Activated naive CD8-positive, alpha-beta T cell (primary cell): ENCODE data around the gene FHIT.

Experiments
- H3K27ac Mint-ChIP-seq: one replicate; pipeline ENCODE4 v1.8.0; 2021; ENCODE audit warnings: mixed read lengths
- H3K27me3 Mint-ChIP-seq: one replicate; pipeline ENCODE4 v1.8.0; 2021; ENCODE audit warnings: mixed read lengths
- H3K36me3 Mint-ChIP-seq: one replicate; pipeline ENCODE4 v1.8.0; 2021; ENCODE audit warnings: mixed read lengths
- H3K4me1 Mint-ChIP-seq: one replicate; pipeline ENCODE4 v1.8.0; 2021; ENCODE audit warnings: low read depth, mixed read lengths
- H3K4me3 Mint-ChIP-seq: one replicate; pipeline ENCODE4 v1.8.0; 2021; ENCODE audit warnings: mild to moderate bottlenecking, mixed read lengths
- H3K9me3 Mint-ChIP-seq: one replicate; pipeline ENCODE4 v1.8.0; 2021; ENCODE audit warnings: low read depth, mixed read lengths

Gene FHIT

DNA sequence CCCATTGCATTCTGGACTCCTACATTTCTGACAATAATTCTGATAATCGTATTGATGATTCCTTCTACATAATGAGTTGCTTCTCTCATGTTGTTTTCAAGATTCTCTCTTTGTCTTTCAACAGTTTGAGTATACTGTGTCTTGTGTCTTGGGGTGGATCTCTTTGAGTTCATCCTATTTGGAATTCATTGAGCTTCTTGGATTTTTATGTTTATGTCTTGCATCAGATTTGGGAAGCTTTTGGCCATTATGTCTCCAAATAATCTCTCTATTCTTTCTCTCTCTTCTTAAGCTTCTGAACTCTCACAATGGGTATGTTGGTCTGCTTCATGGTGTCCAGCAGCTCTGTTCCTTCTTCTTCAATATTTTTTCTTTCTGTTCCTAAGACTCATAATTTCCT is 592.2 kb downstream of the FHIT start:
- H3K27me3 Mint-ChIP-seq: no peaks in the 10 kb centered on the region
- no peaks in the 10 kb centered on the region for H3K4me1 Mint-ChIP-seq
- peaks cover 23% of the 10 kb centered on the region for H3K9me3 Mint-ChIP-seq
- H3K27ac Mint-ChIP-seq: no peak overlapping the region
- H3K36me3 Mint-ChIP-seq: peaks cover 8% of the 10 kb centered on the region
- H3K4me3 Mint-ChIP-seq: no peak overlapping the region

DNA sequence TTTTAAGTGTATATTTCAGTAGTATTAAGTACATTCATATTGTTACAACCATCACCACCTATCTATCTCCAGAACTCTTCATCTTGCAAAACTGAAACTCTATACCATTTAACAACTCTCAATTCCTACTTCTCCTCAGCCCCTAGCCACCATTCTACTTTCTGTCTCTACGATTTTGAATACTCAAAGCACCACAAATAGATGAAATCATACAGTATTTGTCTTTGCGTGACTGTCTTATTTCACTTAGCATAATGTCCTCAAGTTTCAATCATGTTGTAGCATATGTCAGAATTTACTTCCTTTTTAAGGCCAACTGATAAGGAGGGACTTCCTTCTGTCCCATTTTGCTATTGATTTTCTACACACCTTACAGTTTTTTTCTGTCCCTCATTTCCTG is 593.3 kb downstream of the FHIT start:
- H3K4me3 Mint-ChIP-seq: no peak overlapping the region
- peaks cover 20% of the 10 kb centered on the region for H3K9me3 Mint-ChIP-seq
- H3K27ac Mint-ChIP-seq: no peak overlapping the region
- no peaks in the 10 kb centered on the region for H3K4me1 Mint-ChIP-seq
- H3K27me3 Mint-ChIP-seq: no peaks in the 10 kb centered on the region
- peaks cover 8% of the 10 kb centered on the region for H3K36me3 Mint-ChIP-seq

DNA sequence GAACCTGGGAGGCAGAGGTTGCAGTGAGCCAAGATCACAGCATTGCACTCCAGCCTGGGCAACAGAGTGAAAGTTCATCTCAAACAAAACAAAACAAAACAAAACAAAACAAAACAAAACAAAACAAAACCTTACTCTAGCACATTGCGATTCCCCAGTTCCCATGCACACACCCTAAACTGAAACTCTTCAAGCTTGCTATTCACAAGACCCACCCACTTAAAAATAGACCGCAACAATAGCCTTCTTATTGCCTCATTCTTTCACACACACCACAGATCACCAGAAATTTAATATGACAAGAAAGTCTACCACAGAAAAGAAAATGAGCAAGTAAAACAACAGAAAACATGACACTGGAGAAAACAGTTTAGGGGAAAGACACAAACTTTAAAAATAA is 598.4 kb downstream of the FHIT start:
- Mint-ChIP-seq H3K9me3 (no peaks in the 10 kb centered on the region), H3K4me1 (no peaks in the 10 kb centered on the region), H3K27ac (no peak overlapping the region), H3K27me3 (no peaks in the 10 kb centered on the region), H3K36me3 (no peaks in the 10 kb centered on the region), H3K4me3 (no peak overlapping the region)

DNA sequence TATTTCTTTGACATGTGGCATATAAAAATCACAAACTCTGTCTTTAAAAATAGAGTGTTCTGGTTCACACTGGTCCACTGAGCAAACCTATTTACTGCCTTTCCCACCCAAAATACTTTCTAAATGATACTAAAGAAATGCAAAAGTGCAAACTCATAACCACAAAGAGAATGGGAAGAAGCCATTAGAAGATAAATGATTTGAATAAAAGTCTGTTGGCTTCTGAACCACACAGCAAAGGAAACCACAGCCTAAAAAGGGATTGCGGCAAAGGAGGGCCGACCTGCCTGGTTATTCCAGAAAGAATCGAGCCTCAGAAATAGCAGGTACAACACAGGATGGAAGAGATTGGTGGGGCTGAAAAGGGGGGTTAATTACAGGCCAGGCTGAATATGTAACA is 599.5 kb downstream of the FHIT start:
- no peak overlapping the region for H3K27ac Mint-ChIP-seq
- H3K4me3 Mint-ChIP-seq: no peak overlapping the region
- H3K36me3 Mint-ChIP-seq: no peaks in the 10 kb centered on the region
- H3K27me3 Mint-ChIP-seq: no peaks in the 10 kb centered on the region
- H3K4me1 Mint-ChIP-seq: no peaks in the 10 kb centered on the region
- H3K9me3 Mint-ChIP-seq: no peaks in the 10 kb centered on the region

DNA sequence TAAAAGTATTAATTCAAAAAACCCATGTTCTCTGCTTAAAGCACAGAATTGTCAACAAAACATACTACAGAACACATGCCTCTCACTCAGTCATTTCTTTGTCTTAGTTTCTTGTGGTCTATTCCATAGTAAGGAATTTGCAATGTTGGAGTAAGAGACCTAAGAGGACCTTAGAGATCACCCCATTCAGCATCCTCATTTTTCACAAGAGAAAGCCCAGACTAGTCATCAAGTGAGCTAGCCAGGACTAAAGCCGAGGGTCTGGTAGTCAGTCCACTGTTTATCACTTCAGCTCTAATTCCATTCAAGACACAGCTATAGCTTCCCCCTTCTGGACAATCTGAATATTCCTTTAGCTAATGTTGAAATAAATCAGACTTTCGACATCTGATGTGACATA is 601.1 kb downstream of the FHIT start:
- H3K9me3 Mint-ChIP-seq: no peaks in the 10 kb centered on the region
- H3K27ac Mint-ChIP-seq: no peak overlapping the region
- H3K27me3 Mint-ChIP-seq: no peaks in the 10 kb centered on the region
- no peak overlapping the region for H3K4me3 Mint-ChIP-seq
- no peaks in the 10 kb centered on the region for H3K4me1 Mint-ChIP-seq
- no peaks in the 10 kb centered on the region for H3K36me3 Mint-ChIP-seq

DNA sequence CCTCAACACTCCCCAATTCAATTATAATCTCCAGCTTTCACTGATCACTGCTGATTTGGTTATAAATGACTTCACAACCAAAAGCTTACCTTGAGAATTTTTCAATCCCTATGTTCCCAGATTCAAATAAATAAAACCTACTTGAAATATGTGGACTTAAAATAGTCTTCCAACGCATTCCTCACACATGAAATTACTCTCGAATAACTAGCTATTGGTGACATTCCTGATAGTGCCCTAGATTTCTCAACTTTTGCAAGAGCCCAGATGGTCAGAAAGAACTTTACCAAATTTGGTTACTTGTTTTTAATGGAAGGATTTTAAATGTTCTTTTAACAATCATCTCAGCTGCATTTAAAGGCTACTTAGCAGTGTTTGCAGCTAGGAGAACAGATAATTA is 605.5 kb downstream of the FHIT start:
- no peak overlapping the region for H3K27ac Mint-ChIP-seq
- H3K4me1 Mint-ChIP-seq: no peaks in the 10 kb centered on the region
- no peaks in the 10 kb centered on the region for H3K36me3 Mint-ChIP-seq
- H3K27me3 Mint-ChIP-seq: no peaks in the 10 kb centered on the region
- no peak overlapping the region for H3K4me3 Mint-ChIP-seq
- H3K9me3 Mint-ChIP-seq: no peaks in the 10 kb centered on the region

DNA sequence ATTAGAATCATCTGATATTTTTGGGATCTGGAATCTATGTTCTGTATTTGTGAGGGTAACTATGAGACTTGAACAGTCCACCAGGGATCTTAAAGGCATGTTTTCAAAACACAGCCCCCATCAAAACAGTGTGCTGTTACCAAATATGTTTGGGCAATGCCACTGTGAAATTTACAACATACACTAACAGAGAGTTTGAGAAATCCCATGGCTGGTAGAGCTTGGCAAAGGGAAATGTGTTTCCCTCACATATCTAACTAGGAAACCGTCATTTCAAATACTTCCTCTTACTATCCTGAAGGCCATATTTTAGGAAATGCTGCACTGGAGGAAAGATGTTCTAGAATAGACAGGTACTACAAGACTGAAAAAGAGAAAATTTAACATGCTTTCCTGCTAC is 607.4 kb downstream of the FHIT start:
- H3K36me3 Mint-ChIP-seq: no peaks in the 10 kb centered on the region
- no peak overlapping the region for H3K4me3 Mint-ChIP-seq
- H3K9me3 Mint-ChIP-seq: no peaks in the 10 kb centered on the region
- no peaks in the 10 kb centered on the region for H3K4me1 Mint-ChIP-seq
- no peaks in the 10 kb centered on the region for H3K27me3 Mint-ChIP-seq
- no peak overlapping the region for H3K27ac Mint-ChIP-seq

DNA sequence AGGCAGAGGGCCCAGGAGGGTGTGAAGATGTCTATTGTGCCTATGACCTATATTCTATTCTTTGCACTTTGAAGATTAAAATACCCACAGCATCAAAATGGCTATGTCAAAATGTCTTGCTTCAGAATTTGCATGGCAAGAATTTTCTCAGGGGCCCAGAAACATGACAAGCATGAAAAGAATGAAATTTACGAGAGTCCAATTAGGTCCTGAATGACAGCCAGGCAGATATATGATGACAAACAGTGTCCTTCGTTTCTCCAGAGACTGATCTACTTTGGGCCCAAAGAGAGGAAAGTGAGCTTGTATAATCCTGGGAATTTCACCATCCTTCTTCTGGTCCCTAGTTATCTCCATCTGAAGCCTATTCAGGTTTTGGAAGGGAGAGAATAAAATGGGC is 609.9 kb downstream of the FHIT start:
- H3K4me1 Mint-ChIP-seq: no peaks in the 10 kb centered on the region
- H3K27me3 Mint-ChIP-seq: peaks cover 2% of the 10 kb centered on the region
- no peak overlapping the region for H3K4me3 Mint-ChIP-seq
- H3K9me3 Mint-ChIP-seq: no peaks in the 10 kb centered on the region
- no peak overlapping the region for H3K27ac Mint-ChIP-seq
- no peaks in the 10 kb centered on the region for H3K36me3 Mint-ChIP-seq

DNA sequence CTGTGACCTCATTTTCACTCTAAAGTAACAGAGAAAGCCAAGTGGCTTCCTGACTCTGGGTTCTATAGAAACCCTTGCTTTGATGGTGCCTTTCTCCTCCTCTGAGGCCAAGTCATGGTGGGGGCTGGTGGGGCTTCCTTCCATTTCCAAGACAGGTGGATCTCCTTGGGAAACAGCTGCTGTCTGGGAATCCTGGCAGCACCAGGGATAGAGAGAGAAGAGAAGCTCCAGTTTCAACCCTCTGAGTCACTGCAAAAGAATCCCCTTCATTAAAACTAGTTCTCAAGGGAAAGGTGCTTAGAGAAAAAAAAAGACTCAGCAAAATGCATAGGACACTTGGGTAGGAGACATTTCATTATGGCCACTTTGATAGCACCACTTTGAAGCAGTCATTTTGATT is 614.4 kb downstream of the FHIT start:
- no peaks in the 10 kb centered on the region for H3K9me3 Mint-ChIP-seq
- no peak overlapping the region for H3K27ac Mint-ChIP-seq

DNA sequence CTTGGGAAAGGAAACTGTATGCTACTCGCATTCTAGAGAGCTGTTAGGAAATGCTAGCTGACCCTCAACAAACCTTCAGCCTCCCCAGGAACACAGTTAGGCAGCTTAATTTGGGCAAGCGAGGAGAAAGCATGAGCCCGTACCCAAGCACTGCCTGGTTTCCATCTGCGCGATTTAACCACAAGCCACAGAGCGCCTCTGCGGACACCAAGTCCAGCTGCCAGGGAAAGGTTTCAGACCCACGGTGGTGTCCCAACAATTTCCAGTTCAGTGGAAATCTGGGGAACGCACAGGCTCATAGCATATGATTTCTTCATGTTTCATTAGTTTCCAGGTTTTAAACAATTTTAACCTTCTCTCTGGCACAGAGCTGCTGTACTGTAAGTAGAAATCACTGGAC is 617.6 kb downstream of the FHIT start:
- Mint-ChIP-seq H3K9me3 (no peaks in the 10 kb centered on the region), H3K27ac (no peak overlapping the region), H3K36me3 (peaks cover 7% of the 10 kb centered on the region), H3K4me3 (no peak overlapping the region), H3K4me1 (no peaks in the 10 kb centered on the region), H3K27me3 (peaks cover 2% of the 10 kb centered on the region)

More for the DNA sequence above, 614.4 kb downstream of the FHIT start:
- Mint-ChIP-seq H3K4me3 (no peak overlapping the region), H3K36me3 (peaks cover 4% of the 10 kb centered on the region), H3K27me3 (peaks cover 2% of the 10 kb centered on the region), H3K4me1 (no peaks in the 10 kb centered on the region)

DNA sequence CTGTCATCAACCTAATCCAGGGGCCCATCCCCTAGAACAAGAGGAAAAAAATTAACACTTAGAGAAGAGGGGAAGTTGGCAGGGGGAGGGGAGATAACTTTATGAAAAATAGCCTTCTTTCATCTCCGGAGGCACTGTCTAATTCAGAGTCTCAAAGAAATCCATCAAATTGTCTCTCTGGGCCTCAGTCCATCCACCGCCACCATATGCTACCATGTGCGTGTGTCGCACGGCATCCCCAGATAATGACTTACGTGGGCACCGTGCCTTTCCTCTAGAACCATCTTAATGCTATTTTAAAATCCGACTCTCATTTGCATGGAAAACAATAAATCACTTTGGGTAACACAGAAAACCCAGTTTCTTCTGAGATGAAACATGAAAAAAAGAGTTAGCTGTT is 619.7 kb downstream of the FHIT start:
- H3K27me3 Mint-ChIP-seq: no peaks in the 10 kb centered on the region
- H3K27ac Mint-ChIP-seq: no peak overlapping the region
- no peak overlapping the region for H3K4me3 Mint-ChIP-seq
- no peaks in the 10 kb centered on the region for H3K9me3 Mint-ChIP-seq
- H3K4me1 Mint-ChIP-seq: no peaks in the 10 kb centered on the region
- H3K36me3 Mint-ChIP-seq: peaks cover 7% of the 10 kb centered on the region

DNA sequence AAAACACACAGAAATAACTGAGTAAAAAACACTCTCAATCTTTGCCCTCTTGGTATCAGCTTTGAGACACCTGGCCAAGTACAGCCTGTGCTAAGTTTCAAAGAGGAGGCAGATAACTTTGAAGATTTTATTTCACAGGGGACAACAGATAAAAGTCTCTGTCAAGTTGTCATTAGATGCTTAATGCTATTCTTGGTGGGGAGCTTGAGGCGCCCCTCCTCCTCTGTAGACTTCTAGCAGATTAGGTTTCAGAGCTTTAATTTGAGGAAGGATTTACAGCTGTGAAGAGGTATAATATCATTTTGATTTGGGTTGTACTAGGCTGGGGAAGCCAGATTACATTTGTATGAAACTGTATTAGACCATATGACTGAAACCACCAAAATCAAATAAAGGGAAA is 620.3 kb downstream of the FHIT start:
- H3K27ac Mint-ChIP-seq: no peak overlapping the region
- no peaks in the 10 kb centered on the region for H3K27me3 Mint-ChIP-seq
- H3K36me3 Mint-ChIP-seq: peaks cover 7% of the 10 kb centered on the region
- no peaks in the 10 kb centered on the region for H3K4me1 Mint-ChIP-seq
- H3K9me3 Mint-ChIP-seq: no peaks in the 10 kb centered on the region
- no peak overlapping the region for H3K4me3 Mint-ChIP-seq

DNA sequence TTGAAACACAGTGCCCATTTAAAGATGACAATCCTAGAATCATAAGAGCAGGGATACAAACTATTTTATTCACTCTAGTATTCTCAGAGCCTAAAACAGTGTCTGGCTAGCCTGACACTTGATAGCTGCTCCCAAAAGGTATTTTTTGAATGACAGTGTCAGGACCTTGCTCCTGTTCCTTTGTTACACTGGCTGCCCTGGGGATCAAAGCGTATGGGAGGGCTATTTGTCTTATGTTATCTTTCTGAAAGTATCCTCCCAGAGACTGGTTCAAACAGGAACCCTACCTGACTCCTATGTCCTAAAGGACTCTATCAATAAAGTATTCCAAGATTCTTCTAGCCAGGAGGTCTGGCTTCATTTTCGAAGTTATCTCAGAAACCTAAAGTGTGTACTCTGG is 621.4 kb downstream of the FHIT start:
- H3K27me3 Mint-ChIP-seq: no peaks in the 10 kb centered on the region
- H3K4me1 Mint-ChIP-seq: no peaks in the 10 kb centered on the region
- H3K4me3 Mint-ChIP-seq: no peak overlapping the region
- no peak overlapping the region for H3K27ac Mint-ChIP-seq
- H3K36me3 Mint-ChIP-seq: peaks cover 7% of the 10 kb centered on the region
- H3K9me3 Mint-ChIP-seq: no peaks in the 10 kb centered on the region

DNA sequence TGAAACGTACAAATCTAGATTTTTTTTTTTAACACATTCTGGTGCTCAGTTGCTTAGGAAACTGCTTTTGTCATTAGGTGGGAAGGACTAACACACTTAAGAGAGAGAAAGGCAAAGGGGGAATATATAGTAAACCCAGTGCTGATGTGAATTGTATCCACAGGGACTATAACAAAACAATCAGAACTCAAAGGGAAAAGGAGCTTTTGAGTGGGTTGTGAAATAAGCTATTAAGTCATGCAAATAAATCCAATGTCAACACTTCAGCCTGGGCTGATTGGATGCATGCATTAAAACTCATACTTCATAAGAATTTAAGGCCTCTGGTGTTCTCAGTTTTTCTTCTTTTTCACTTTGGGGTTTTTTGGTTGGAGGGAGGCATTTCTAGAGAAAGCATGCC is 628.9 kb downstream of the FHIT start:
- H3K27ac Mint-ChIP-seq: no peak overlapping the region
- no peaks in the 10 kb centered on the region for H3K4me1 Mint-ChIP-seq
- H3K27me3 Mint-ChIP-seq: no peaks in the 10 kb centered on the region
- H3K9me3 Mint-ChIP-seq: peaks cover 6% of the 10 kb centered on the region
- peaks cover 2% of the 10 kb centered on the region for H3K36me3 Mint-ChIP-seq
- no peak overlapping the region for H3K4me3 Mint-ChIP-seq

DNA sequence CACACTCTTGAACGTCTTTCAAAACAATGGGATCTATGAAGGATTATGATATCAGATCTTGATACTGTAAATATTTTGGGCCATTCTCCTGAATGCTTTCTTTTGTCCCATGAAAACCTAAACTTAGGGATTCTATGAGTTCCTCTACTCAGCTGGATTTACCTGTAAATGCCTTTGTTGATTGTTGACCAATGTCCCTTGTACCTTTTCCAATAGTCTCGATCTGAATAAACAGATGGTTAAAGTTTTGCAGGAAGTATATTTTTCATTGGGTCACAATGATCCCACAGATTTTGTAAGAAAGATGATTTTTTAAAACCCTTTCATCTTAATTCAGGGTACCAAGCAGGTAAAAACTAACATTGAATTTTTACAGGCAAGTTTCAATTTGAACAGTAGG is 634.1 kb downstream of the FHIT start:
- Mint-ChIP-seq H3K4me3 (no peak overlapping the region), H3K27me3 (no peaks in the 10 kb centered on the region), H3K27ac (no peak overlapping the region), H3K4me1 (no peaks in the 10 kb centered on the region), H3K9me3 (peaks cover 11% of the 10 kb centered on the region), H3K36me3 (peaks cover 5% of the 10 kb centered on the region)

DNA sequence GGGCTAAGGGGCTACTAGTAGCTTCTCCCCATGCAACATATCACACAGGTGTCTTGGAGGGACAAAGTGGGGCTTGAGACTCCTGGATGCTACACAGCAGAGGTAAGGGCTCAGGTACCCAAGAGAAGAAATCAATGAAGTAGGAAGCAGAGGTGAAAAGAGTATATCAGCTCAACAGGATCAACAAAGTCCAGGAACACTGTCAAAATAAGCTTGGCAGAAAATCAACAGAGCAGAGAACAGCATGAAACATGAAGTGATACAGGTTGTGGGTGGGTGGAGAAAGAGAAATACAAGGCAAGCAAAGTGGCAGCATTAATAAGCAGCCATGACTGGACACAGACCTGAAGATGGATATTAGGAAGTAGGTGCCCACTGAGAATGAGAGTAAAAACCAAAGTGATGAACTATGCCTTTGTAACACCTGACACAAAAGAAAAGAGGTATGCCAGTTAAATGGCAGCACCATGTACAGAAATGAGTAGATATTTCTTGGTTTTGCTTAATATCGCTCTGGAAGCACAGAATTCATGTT is 637.4 kb downstream of the FHIT start:
- no peaks in the 10 kb centered on the region for H3K4me1 Mint-ChIP-seq
- H3K4me3 Mint-ChIP-seq: no peak overlapping the region
- peaks cover 5% of the 10 kb centered on the region for H3K9me3 Mint-ChIP-seq
- no peaks in the 10 kb centered on the region for H3K27me3 Mint-ChIP-seq
- peaks cover 3% of the 10 kb centered on the region for H3K36me3 Mint-ChIP-seq
- no peak overlapping the region for H3K27ac Mint-ChIP-seq
